HFFc6 (cell line): ENCODE data around the gene ATXN1. TPM values are rescaled to one million over a fixed set of nuclear protein-coding genes. Genes with fewer than 3 reads are reported as not detected.

Source experiments
- DNase-seq: peaks from one replicate; pipeline ENCODE4 v3.0.0-alpha.2; 2018
- H3K27ac Mint-ChIP-seq: 2 replicates; pipeline ENCODE4 v1.8.0; 2020; ENCODE audit warnings: mild to moderate bottlenecking, mixed read lengths
- H3K27me3 Mint-ChIP-seq: 2 replicates; pipeline ENCODE4 v1.8.0; 2021; ENCODE audit warnings: mild to moderate bottlenecking, moderate library complexity, mixed read lengths; ENCODE audit not compliant: insufficient read depth
- H3K36me3 Mint-ChIP-seq: 2 replicates; pipeline ENCODE4 v1.8.0; 2021; ENCODE audit warnings: low read depth, mixed read lengths
- H3K4me1 Mint-ChIP-seq: 2 replicates; pipeline ENCODE4 v1.8.0; 2020; ENCODE audit warnings: low read depth, mixed read lengths
- H3K4me3 Mint-ChIP-seq: 2 replicates; pipeline ENCODE4 v1.8.0; 2020; ENCODE audit warnings: mild to moderate bottlenecking, moderate library complexity, mixed read lengths
- H3K9me3 Mint-ChIP-seq: 2 replicates; pipeline ENCODE4 v1.8.0; 2020; ENCODE audit warnings: mild to moderate bottlenecking, mixed read lengths
- CTCF ChIP-seq: fragments of 200-600 bp; sonication (generic); IDR thresholded peaks from 2 replicates; pipeline ENCODE4 v1.5.0; 2021; ENCODE audit warnings: antibody characterized with exemption, mild to moderate bottlenecking
- total RNA-seq, 6 experiments: library from RNA; stranded (reverse); fragmentation: NEBNext Ultra II Directional; extraction: Animal tissue kit (Norgen Biotek cat#: 25700); gene quantifications; 2 replicates in 1 of 6; 3 replicates in 5 of 6; pipeline ENCODE4 v1.2.3, GENCODE V29; 2021

Gene ATXN1
- total RNA-seq, 6 experiments from 2014 or later = 28.2 to 41.5 (median 30.5) TPM

- no peak for TF ChIP-seq CTCF
- no peak for DNase-seq
- H3K4me1 Mint-ChIP-seq = peaks cover 99% of the 10 kb centered on the region
- H3K9me3 Mint-ChIP-seq = no peaks in the 10 kb centered on the region
- H3K27ac Mint-ChIP-seq = peak overlapping the region; percentile 35
- H3K4me3 Mint-ChIP-seq = no peak overlapping the region; the same call in 1 of the 2 replicates
- H3K36me3 Mint-ChIP-seq = peaks cover 53% of the 10 kb centered on the region
- no peaks in the 10 kb centered on the region; the same call in 1 of the 2 replicates for H3K27me3 Mint-ChIP-seq
These were observed 11.5 kb downstream of the ATXN1 start for GRCh38 chr6:16749516-16750485.

- peak overlapping the region; percentile 83 for H3K27ac Mint-ChIP-seq
- no peaks in the 10 kb centered on the region for H3K9me3 Mint-ChIP-seq
- no peak for TF ChIP-seq CTCF
- peak overlapping the region; percentile 64 for H3K4me3 Mint-ChIP-seq
- no peak for DNase-seq
- H3K4me1 Mint-ChIP-seq = peaks cover 100% of the 10 kb centered on the region
- peaks cover 60% of the 10 kb centered on the region for H3K36me3 Mint-ChIP-seq
- H3K27me3 Mint-ChIP-seq = no peaks in the 10 kb centered on the region; the same call in 1 of the 2 replicates
These were observed 13.3 kb downstream of the ATXN1 start for GRCh38 chr6:16748025-16748319.

GRCh38 chr6:16747232-16748024 lies 13.8 kb downstream of the ATXN1 start:
- no peaks in the 10 kb centered on the region for H3K9me3 Mint-ChIP-seq
- peak overlapping the region; percentile 64 for H3K4me3 Mint-ChIP-seq
- H3K27ac Mint-ChIP-seq = peak overlapping the region; percentile 83
- H3K27me3 Mint-ChIP-seq = no peaks in the 10 kb centered on the region; the same call in 1 of the 2 replicates
- TF ChIP-seq CTCF = no peak
- peak; percentile 68 for DNase-seq
- H3K4me1 Mint-ChIP-seq = peaks cover 100% of the 10 kb centered on the region
- peaks cover 61% of the 10 kb centered on the region for H3K36me3 Mint-ChIP-seq

GRCh38 chr6:16746812-16747211 lies 14.4 kb downstream of the ATXN1 start:
- H3K27ac Mint-ChIP-seq = peak overlapping the region; percentile 83
- DNase-seq = no peak
- peaks cover 61% of the 10 kb centered on the region for H3K36me3 Mint-ChIP-seq
- H3K27me3 Mint-ChIP-seq = no peaks in the 10 kb centered on the region; the same call in 1 of the 2 replicates
- H3K4me3 Mint-ChIP-seq = peak overlapping the region; percentile 64
- H3K4me1 Mint-ChIP-seq = peaks cover 100% of the 10 kb centered on the region
- TF ChIP-seq CTCF = no peak
- no peaks in the 10 kb centered on the region for H3K9me3 Mint-ChIP-seq

- peak overlapping the region; percentile 25; the same call in 1 of the 2 replicates for H3K27ac Mint-ChIP-seq
- no peak overlapping the region for H3K4me3 Mint-ChIP-seq
- H3K36me3 Mint-ChIP-seq = peaks cover 59% of the 10 kb centered on the region
- H3K9me3 Mint-ChIP-seq = no peaks in the 10 kb centered on the region
- no peaks in the 10 kb centered on the region; the same call in 1 of the 2 replicates for H3K27me3 Mint-ChIP-seq
- TF ChIP-seq CTCF = no peak
- no peak for DNase-seq
- H3K4me1 Mint-ChIP-seq = peaks cover 100% of the 10 kb centered on the region
These were observed 14.9 kb downstream of the ATXN1 start for GRCh38 chr6:16746401-16746800.
